LNCaP clone FGC (cell line): ENCODE data around the gene CRYBA4.
"Not testable (repeated sequence)": the region's sequence is repeated elsewhere in the genome, so short reads cannot be mapped to it uniquely, and the experiment has no call there.

Experiments used
- DNase-seq: peaks from one replicate; pipeline ENCODE4 v3.0.0-alpha.2; 2011; ENCODE audit warnings: low read depth
- H3K4me3 ChIP-seq: 2 replicates; pipeline ENCODE4 v1.5.1; 2011; ENCODE audit warnings: mild to moderate bottlenecking, low read depth, low read length, control low read depth
- TF ChIP-seq, protein P1 (sequence below): IDR thresholded peaks from 2 replicates; pipeline ENCODE4 v1.5.1; 2012; ENCODE audit warnings: mild to moderate bottlenecking; ENCODE audit not compliant: control insufficient read depth, insufficient read depth; ENCODE audit errors: extremely low read depth

Gene CRYBA4

GRCh38 chr22:26608129-26608528, 13.6 kb upstream of the CRYBA4 start:
- TF ChIP-seq, protein P1, sequence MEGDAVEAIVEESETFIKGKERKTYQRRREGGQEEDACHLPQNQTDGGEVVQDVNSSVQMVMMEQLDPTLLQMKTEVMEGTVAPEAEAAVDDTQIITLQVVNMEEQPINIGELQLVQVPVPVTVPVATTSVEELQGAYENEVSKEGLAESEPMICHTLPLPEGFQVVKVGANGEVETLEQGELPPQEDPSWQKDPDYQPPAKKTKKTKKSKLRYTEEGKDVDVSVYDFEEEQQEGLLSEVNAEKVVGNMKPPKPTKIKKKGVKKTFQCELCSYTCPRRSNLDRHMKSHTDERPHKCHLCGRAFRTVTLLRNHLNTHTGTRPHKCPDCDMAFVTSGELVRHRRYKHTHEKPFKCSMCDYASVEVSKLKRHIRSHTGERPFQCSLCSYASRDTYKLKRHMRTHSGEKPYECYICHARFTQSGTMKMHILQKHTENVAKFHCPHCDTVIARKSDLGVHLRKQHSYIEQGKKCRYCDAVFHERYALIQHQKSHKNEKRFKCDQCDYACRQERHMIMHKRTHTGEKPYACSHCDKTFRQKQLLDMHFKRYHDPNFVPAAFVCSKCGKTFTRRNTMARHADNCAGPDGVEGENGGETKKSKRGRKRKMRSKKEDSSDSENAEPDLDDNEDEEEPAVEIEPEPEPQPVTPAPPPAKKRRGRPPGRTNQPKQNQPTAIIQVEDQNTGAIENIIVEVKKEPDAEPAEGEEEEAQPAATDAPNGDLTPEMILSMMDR: no peak
- no peak overlapping the region for H3K4me3 ChIP-seq
- DNase-seq: no peak

GRCh38 chr22:26609287-26609686, 12.5 kb upstream of the CRYBA4 start:
- DNase-seq: no peak
- TF ChIP-seq, protein P1: no peak
- H3K4me3 ChIP-seq: no peak overlapping the region

- H3K4me3 ChIP-seq: no peak overlapping the region
- DNase-seq: no peak
- TF ChIP-seq, protein P1: no peak
Observed at GRCh38 chr22:26610072-26610958, 11.4 kb upstream of the CRYBA4 start.

DNA sequence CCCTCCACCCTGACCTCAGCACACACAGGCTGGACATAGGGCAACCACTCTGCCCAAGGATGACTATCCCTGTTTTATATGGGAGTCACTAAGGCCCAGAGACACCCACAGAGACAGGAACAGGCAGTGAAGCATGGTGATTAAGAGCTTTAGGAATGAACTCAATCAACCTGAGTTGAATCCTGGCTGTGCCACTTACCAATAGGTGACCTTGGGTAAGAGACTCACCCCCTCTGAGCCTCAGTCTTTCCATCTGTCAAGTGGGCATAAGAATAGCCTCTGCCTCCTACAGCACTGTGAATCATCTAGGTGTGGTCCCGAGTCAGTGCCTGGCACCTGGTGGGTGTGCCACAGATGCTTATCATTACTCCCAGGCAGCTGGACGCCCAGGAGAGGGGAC, 10.8 kb upstream of the CRYBA4 start:
- TF ChIP-seq, protein P1: no peak
- H3K4me3 ChIP-seq: no peak overlapping the region
- no peak for DNase-seq

DNA sequence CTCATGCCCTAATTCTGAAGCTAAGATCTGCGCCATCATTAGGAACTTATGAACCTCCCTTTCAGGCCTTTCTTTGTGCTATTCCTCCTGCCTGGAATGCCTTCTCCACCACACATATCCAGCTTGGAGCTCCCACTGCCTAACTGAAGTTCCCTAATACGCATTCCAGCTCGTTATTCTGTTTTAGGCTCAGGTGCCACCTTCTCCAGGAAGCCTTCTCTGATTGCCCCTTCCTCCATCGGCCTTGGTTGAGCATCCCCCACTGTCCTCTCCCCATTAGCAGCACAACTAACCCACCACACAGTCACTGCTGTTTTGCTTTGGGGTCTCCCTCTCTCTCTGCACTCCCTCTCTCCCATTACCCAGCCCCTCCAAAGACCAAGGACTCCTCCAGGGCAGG, 9.1 kb upstream of the CRYBA4 start:
- DNase-seq: no peak
- TF ChIP-seq, protein P1: no peak
- H3K4me3 ChIP-seq: no peak overlapping the region

DNA sequence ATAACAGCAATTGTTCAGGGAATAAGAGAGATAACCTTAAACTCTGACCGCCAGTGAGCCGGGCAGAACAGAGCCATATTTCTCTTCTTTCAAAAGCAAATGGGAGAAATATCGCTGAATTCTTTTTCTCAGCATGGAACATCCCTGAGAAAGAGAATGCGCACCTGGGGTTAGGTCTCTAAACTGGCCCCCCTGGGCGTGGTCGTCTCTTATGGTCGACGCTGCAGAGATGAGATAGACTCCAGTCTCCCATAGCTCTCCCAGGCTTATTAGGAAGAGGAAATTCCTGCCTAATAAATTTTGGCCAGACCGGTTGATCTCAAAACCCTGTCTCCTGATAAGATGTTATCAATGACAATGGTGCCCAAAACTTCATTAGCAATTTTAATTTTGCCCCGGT, 8.0 kb upstream of the CRYBA4 start:
- DNase-seq, H3K4me3 ChIP-seq: not testable (repeated sequence)

DNA sequence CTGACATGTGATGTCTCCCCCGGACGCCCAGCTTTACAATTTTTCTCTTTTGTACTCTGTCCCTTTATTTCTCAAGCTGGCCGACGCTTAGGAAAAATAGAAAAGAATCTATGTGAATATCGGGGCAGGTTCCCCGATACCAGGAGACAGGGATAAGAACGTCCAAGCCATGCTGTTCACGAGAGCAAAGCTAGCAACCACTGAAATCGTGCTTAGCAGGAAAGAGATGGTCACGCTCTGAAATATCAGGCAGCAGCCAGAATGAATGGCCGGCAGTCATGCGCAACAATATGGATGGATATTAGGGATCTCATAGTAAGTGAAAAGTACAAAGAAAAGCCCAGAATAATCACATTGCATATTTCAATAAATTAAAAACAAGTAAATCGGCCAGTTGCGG, 7.4 kb upstream of the CRYBA4 start:
- no peak overlapping the region for H3K4me3 ChIP-seq
- no peak for DNase-seq

More for the DNA sequence above, 7.4 kb upstream of the CRYBA4 start:
- TF ChIP-seq, protein P1: no peak
